Right cardiac atrium (tissue), 5 donors: Measurements from ENCODE around the gene PHOX2A. TPM values are rescaled to one million over a fixed set of nuclear protein-coding genes. Genes with fewer than 3 reads are reported as not detected.
A peak's percentile ranks its signal among the peaks of the same experiment; 100 is the strongest.

Experiments
- ATAC-seq, 2 donors: fragments of 200-7000 bp; cut with Tn5 transposase; one replicate each; pipeline versions ENCODE4 v1.8.0 to v1.9.1; 2020; ENCODE audit warnings: moderate library complexity in 2 of 2, mild to moderate bottlenecking in 1 of 2
- DNase-seq, 3 donors: peaks; one replicate each; pipeline ENCODE4 v3.0.0-alpha.2; 2020
- H3K27ac ChIP-seq: one replicate; pipeline ENCODE4 v1.5.1; 2013; ENCODE audit warnings: mild to moderate bottlenecking, low read length, control low read depth, moderate library complexity
- H3K27me3 ChIP-seq: one replicate; pipeline ENCODE4 v1.6.1; 2013; ENCODE audit not compliant: control insufficient read depth, insufficient read depth
- H3K4me1 ChIP-seq: one replicate; pipeline ENCODE4 v1.6.1; 2013; ENCODE audit warnings: low read length; ENCODE audit not compliant: control insufficient read depth, insufficient read depth
- H3K4me3 ChIP-seq: one replicate; pipeline ENCODE4 v1.5.1; 2013; ENCODE audit warnings: low read length, control low read depth
- H3K9me3 ChIP-seq: one replicate; pipeline ENCODE4 v1.6.1; 2013; ENCODE audit warnings: low read length; ENCODE audit not compliant: control insufficient read depth
- WGBS: extraction: QIAGEN DNeasy Blood & Tissue Kit; methylation state at CpG from one replicate; pipeline ENCODE4 v1.1.7; 2013; 5-methylcytosine and 5-hydroxymethylcytosine counted together
- intact Hi-C, 4 donors: fragments of 100-400 bp; cut with DNase I; formaldehyde crosslinking; loops; one replicate each; pipeline versions ENCODE4 v1.11.0 to v1.14.0; 2022 to 2023
- polyA plus RNA-seq: library from polyadenylated mRNA; stranded (reverse); fragments of 200-250 nt; gene quantifications from one replicate; pipeline ENCODE4 v1.2.3, GENCODE V29; 2013
- total RNA-seq, 4 donors: library from RNA; stranded (reverse); fragmentation: NEBNext Ultra II Directional; extraction: Animal tissue kit (Norgen Biotek cat#: 25700); gene quantifications; one replicate each; pipeline ENCODE4 v1.2.1, GENCODE V29; 2021
- donor health status: healthy with polysubstance abuse.
- donor health status: DM: no; HTN: yes; CAD: no.
- donor health status: DM: no; HTN: no; CAD: no.
- donor health status: DM: no; HTN: yes; CAD: no; lungs with severe emphysema.
- donor health status: DM: yes; HTN: yes; CAD: no.

The PHOX2A gene
- total and polyA plus RNA-seq, 5 donors: 0.18 TPM; not detected in 4

- intact Hi-C loops: no loop called here
- H3K4me3 ChIP-seq: no peak overlapping the region
- no peak overlapping the region for H3K27ac ChIP-seq
Measured at GRCh38 chr11:72226701-72227100, 17.3 kb downstream of the PHOX2A start.

DNA sequence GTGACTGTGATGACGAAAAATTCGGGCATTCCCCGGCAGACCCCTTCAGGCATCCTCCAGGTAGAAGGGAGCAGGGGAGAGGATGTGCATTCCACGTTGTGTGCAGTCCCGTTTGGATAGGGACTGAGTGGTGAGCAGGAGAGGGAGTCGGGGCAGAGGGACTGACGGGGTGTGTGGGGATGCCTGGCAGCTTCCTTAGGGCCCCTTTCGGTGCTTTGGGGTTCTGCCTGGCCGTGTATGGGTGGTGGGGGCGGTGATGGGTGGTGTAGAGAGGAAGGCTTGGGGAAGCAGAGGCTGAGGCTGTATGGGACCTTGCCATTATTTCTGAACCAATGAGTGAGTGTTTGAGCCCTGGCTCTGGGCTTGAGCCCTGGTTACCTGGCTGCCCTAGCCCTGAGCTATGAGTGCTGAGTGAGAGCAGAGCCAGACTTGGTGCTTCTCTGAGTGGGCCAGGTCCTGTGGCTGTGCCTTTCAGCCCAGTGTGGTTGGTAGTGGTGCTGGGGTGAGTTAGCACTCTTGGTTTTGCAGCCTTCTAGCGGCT lies 18.5 kb downstream of the PHOX2A start:
- H3K27ac ChIP-seq: no peak overlapping the region
- no peaks in the 10 kb centered on the region for H3K27me3 ChIP-seq
- H3K9me3 ChIP-seq: no peaks in the 10 kb centered on the region
- WGBS: 16% methylated on average over 11 of the region's 11 CpGs
- DNase-seq: peak in 1 of 3 donors; percentile 50
- no peak for ATAC-seq
- peaks cover 10% of the 10 kb centered on the region for H3K4me1 ChIP-seq
- H3K4me3 ChIP-seq: peak overlapping the region; percentile 85
- intact Hi-C loops: no loop called here

More at GRCh38 chr11:72226701-72227100, 17.3 kb downstream of the PHOX2A start:
- ATAC-seq: no peak
- Histone ChIP-seq H3K27me3 (no peaks in the 10 kb centered on the region), H3K4me1 (peaks cover 10% of the 10 kb centered on the region), H3K9me3 (no peaks in the 10 kb centered on the region)
- WGBS: 84% methylated on average over 5 of the region's 5 CpGs
- DNase-seq: peak in 1 of 3 donors; percentile 36

GRCh38 chr11:72224564-72225410 lies 19.2 kb downstream of the PHOX2A start, which contains the start of gene INPPL1:
TSS of gene INPPL1 (plus strand) at chr11:72224767. CDS start at chr11:72224985, 218 bp downstream.
- Histone ChIP-seq H3K4me3 (peak within 1 kb of the TSS; percentile 85), H3K27me3 (no peaks in the 10 kb centered on the region), H3K27ac (peak within 1 kb of the TSS; percentile 88), H3K4me1 (peaks cover 10% of the 10 kb centered on the region), H3K9me3 (no peaks in the 10 kb centered on the region)
- WGBS: under 1% methylated on average over 81 of the region's 81 CpGs
- intact Hi-C loops: no loop called here
- ATAC-seq (peak; percentile 1 to 3), DNase-seq (peak in 2 of 3 donors; percentile 86)

DNA sequence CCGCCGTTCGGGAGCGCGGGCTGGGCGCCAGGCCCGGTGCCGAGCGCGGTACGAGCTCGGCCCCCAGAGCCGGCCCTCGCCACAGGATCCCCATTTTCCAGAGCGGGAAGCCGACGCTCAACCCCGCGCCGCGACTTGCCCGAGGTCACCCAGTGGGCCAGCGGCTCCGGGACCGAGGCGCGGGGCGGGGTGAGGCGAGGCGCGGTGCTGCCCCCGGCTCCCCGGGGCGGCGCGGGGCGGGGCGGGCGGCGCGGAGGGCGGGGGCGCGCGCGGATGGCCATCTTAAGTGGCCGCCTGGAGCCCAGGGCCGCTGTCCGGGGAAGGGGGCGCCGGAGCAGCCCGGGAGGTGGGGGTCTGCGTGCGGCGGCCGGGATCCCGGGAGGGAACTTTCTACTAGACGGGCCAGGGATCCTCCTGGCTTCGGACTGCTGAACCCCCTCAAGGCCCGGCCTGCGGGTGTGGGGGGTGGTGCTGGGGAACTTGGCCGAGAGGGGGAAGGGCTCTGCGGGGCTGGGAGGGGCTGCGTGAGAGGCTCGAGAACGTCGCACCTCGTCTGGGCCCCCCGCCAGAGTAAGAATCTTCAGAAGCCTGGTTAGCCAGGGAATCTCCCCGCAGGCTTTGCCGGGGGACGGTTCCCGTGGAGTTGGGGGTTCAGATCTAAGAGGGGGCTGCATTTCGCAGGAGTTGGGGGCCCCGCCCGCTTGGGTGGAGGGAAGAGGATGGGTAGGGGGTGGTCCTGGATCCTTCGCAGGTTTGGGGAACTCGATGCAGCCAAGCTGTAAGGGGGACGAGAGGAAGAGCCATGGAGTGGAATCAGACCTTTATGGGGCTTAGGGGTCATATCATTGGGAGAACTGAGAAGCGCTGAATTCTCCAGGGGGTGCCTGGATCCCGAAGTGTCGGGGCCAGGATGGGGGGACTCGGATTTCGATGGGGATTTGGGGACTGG lies 20.1 kb downstream of the PHOX2A start:
- Histone ChIP-seq H3K4me1 (peaks cover 10% of the 10 kb centered on the region), H3K9me3 (no peaks in the 10 kb centered on the region), H3K27me3 (no peaks in the 10 kb centered on the region), H3K4me3 (peak overlapping the region; percentile 85), H3K27ac (peak overlapping the region; percentile 88)
- ATAC-seq (peak; percentile 85 to 87), DNase-seq (peak; percentile 79 to 93 (median 92))
- under 1% methylated on average over 84 of the region's 84 CpGs for WGBS
- intact Hi-C loops: no loop called here

DNA sequence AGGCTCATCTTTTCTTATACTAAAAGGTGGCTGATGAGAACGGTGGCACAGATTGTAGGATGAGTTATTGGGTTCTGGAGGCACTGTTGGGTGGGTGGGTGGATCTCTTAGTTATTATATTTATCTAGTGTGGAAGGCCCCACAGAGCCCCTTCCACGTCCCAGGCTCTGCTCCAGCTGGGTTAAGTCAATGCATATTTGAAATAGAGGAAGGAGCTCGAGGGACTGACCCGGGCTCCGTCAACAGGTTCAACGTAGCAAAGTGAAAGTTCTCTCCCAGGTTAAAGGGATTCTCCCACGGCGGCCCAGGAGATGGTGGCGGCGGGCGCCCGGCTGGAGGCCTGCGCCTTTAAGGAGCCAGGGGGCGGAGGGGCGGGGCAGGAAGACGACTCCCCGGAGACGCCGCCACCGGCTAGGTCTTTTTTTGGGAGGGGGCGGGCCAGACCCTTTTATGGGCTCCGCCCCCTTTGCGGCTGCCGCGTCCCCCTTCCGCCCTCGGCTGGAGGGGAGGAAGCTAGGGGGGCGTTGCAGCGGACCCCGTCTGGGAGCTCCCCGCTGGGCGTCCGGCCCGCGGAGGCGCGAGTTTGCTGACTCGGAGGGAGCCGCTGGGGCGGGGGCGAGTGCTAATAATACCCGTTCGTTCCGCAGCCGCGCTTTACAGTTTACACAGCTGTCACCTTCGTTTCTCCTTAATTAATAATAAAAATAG lies 20.9 kb downstream of the PHOX2A start:
- DNase-seq: peak; percentile 95 to 98 (median 98)
- WGBS: under 1% methylated on average over 47 of the region's 47 CpGs
- H3K27me3 ChIP-seq: no peaks in the 10 kb centered on the region
- intact Hi-C loops: no loop called here
- H3K27ac ChIP-seq: peak overlapping the region; percentile 88
- ATAC-seq: peak; percentile 91 to 92
- H3K4me1 ChIP-seq: peaks cover 10% of the 10 kb centered on the region
- H3K9me3 ChIP-seq: no peaks in the 10 kb centered on the region
- peak overlapping the region; percentile 85 for H3K4me3 ChIP-seq

GRCh38 chr11:72222106-72222891 lies 21.7 kb downstream of the PHOX2A start:
- intact Hi-C loops: no loop called here
- Histone ChIP-seq H3K27me3 (no peaks in the 10 kb centered on the region), H3K4me3 (peak overlapping the region; percentile 85), H3K27ac (peak overlapping the region; percentile 88), H3K9me3 (no peaks in the 10 kb centered on the region), H3K4me1 (peaks cover 10% of the 10 kb centered on the region)
- WGBS: 55% methylated on average over 6 of the region's 6 CpGs
- ATAC-seq (no peak), DNase-seq (peak in 2 of 3 donors; percentile 23 to 48)

GRCh38 chr11:72221386-72222075 lies 22.4 kb downstream of the PHOX2A start:
- no peak overlapping the region for H3K27ac ChIP-seq

DNA sequence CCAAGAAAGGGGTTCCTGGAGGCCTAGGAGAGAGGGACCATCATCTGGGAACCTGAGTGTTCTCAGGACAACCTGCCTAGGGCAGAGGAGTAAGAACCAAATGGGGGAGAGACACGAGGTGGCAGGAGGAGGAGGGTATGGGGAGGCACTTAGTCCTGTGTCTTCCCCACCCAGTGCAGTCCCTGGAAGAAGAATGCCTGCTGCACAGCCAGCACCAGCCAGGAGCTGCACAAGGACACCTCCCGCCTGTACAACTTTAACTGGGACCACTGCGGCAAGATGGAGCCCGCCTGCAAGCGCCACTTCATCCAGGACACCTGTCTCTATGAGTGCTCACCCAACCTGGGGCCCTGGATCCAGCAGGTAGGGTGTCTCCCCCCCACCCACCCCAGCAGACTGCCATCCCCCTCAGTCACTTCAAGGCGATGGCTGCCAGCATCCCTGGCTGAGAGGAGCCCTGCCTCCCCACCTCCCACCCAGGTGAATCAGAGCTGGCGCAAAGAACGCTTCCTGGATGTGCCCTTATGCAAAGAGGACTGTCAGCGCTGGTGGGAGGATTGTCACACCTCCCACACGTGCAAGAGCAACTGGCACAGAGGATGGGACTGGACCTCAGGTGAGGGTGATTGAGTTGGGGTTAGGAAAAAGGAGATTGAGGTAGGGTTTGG lies 23.1 kb downstream of the PHOX2A start:
- intact Hi-C loops: no loop called here
- Histone ChIP-seq H3K27me3 (no peaks in the 10 kb centered on the region), H3K4me1 (peaks cover 10% of the 10 kb centered on the region), H3K9me3 (no peaks in the 10 kb centered on the region), H3K4me3 (no peak overlapping the region), H3K27ac (no peak overlapping the region)
- no peak for ATAC-seq
- WGBS: 89% methylated on average over 10 of the region's 10 CpGs
- no peak for DNase-seq

More at GRCh38 chr11:72221386-72222075, 22.4 kb downstream of the PHOX2A start:
- peak in 1 of 3 donors; percentile 60 for DNase-seq
- intact Hi-C loops: no loop called here
- H3K9me3 ChIP-seq: no peaks in the 10 kb centered on the region
- WGBS: 82% methylated on average over 7 of the region's 7 CpGs
- peaks cover 10% of the 10 kb centered on the region for H3K4me1 ChIP-seq
- no peak for ATAC-seq
- H3K27me3 ChIP-seq: no peaks in the 10 kb centered on the region
- H3K4me3 ChIP-seq: no peak overlapping the region

DNA sequence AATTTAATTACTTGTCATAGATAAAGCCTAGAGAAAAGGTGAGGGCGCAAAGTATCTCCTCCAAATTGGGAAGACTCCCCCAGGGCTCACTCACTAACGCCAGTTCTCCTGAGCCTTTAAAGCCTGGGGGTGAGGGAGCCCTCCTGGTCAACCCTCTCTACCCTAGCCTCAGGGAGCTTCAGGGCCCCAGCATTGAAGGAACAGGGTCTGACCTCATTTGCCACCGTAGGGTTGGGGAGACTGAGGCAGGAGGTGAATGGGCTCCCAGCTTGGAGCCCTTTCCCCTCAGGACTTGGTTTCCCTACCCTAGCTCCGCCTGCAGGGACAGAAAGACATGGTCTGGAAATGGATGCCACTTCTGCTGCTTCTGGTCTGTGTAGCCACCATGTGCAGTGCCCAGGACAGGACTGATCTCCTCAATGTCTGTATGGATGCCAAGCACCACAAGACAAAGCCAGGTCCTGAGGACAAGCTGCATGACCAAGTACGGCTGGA lies 25.7 kb downstream of the PHOX2A start:
- H3K9me3 ChIP-seq: no peaks in the 10 kb centered on the region
- ATAC-seq (no peak), DNase-seq (no peak)
- peaks cover 4% of the 10 kb centered on the region for H3K4me1 ChIP-seq
- intact Hi-C loops: no loop called here
- no peaks in the 10 kb centered on the region for H3K27me3 ChIP-seq
- WGBS: 85% methylated on average over 5 of the region's 5 CpGs
- no peak overlapping the region for H3K4me3 ChIP-seq
- no peak overlapping the region for H3K27ac ChIP-seq
